GM19395 (cell line): ENCODE measurements around the gene ZBED2.
"Not testable (repeated sequence)": the region's sequence is repeated elsewhere in the genome, so short reads cannot be mapped to it uniquely, and the experiment has no call there.

Source experiments
- ATAC-seq: cut with Tn5 transposase; IDR thresholded peaks from one replicate; pipeline ENCODE4 v1.9.1; 2021; ENCODE audit warnings: mild to moderate bottlenecking, moderate library complexity; ENCODE audit not compliant: unreplicated experiment

Gene ZBED2

DNA sequence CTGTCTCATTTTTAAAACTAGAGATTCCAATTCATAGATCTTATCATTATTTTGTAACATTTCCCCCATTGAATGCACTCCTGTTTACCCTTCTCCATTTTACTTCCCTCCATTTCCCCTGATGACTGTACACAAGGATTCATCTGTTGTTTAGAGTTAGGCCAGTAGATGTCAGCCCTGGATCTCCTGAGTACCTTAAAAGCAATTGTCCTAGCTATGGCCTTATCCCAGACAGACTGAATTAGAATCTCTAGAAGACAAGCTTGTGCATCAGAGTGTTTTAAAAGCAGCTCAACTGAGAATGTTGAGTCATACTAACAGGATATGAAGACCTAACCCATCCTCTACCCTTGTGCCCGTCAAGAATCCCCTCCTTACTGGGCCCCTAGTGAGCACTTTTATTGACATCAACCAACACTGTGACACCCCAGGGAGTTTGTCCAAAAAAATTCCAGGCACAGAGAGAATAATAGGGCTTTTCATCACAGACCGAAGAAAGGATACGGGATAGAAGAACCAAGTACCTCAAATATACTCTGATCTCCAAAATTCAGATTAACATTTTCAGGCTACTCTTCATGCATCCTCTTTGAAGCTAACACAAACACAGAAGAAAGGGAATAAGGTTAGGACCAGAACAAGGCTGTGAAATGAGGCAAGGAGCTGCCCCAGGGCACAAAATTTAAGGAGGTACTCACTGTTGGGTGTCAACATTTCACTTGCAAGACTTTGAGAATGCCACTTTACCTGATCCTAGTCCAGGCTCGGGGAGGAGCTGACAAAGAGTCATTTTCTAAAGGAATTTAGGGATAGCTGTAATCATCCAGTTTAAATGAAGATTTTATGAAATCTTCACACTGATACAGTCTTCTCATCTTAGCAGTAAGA is 17.1 kb downstream of the ZBED2 start:
- ATAC-seq: peak; percentile 98

GRCh38 chr3:111577113-111577512 is 18.0 kb downstream of the ZBED2 start:
- ATAC-seq: no peak

- no peak for ATAC-seq
Measured at GRCh38 chr3:111571907-111572460, 23.2 kb downstream of the ZBED2 start.

- ATAC-seq: no peak
Measured at GRCh38 chr3:111571282-111571681, 23.9 kb downstream of the ZBED2 start.

GRCh38 chr3:111570404-111571030 is 24.6 kb downstream of the ZBED2 start:
- no peak for ATAC-seq

GRCh38 chr3:111568911-111569310 is 26.2 kb downstream of the ZBED2 start:
- ATAC-seq: no peak

DNA sequence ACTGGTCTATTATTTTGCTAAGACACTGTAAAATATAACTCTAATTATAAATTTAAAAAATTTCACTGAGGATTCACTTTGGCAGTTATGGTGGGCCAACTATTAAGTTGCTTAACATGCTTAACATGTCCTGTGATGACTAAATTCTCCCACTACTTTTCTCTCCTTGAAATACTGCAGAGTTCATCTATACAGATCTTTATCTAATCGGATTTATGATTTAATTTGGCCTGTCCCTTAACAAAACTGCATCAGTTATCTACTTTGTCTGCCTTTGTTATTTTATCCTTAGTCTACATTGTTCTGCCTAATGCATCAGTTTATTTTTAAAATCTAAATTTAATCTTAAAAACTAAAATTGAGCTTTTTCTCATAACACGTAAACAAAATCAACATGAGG is 26.8 kb downstream of the ZBED2 start:
- no peak for ATAC-seq

GRCh38 chr3:111566844-111567243 is 28.3 kb downstream of the ZBED2 start:
- ATAC-seq: no peak

GRCh38 chr3:111561902-111562301 is 33.2 kb downstream of the ZBED2 start:
- ATAC-seq: not testable (repeated sequence)

GRCh38 chr3:111548756-111549155 is 46.4 kb downstream of the ZBED2 start:
- ATAC-seq: no peak

- ATAC-seq: peak; percentile 76
Measured at GRCh38 chr3:111548092-111548491, 47.1 kb downstream of the ZBED2 start.

DNA sequence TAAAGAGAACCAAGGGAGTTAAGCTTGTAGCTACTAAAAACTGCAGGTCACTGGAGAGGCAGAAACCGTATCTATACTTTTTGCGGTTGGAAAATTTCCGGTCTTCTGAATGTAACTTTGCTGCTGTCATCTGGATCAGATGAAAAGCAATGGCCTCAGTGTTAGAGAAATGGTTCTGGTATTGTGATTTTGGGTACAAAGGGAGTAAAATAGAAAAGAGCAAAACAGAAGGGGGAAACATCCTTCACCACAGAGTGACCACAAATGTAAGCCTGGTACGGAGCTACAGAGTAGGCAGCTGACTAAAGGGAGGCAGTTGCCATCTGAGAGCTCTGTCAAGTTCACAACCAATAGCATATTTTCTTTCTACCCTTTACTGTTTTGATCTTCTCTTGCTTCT is 47.5 kb downstream of the ZBED2 start:
- ATAC-seq: peak; percentile 90

- ATAC-seq: no peak
Measured at GRCh38 chr3:111545349-111545748, 49.8 kb downstream of the ZBED2 start.
